ENCODE data around the gene CCDC157. TPM values are rescaled to one million over a fixed set of nuclear protein-coding genes. Genes with fewer than 3 reads are reported as not detected.
A peak's percentile ranks its signal among the peaks of the same experiment; 100 is the strongest.
"Not testable (repeated sequence)": the region's sequence is repeated elsewhere in the genome, so short reads cannot be mapped to it uniquely, and the experiment has no call there.

The CCDC157 gene
- total RNA-seq, 1 experiment from 2014 or later, result 1.1 TPM

DNA sequence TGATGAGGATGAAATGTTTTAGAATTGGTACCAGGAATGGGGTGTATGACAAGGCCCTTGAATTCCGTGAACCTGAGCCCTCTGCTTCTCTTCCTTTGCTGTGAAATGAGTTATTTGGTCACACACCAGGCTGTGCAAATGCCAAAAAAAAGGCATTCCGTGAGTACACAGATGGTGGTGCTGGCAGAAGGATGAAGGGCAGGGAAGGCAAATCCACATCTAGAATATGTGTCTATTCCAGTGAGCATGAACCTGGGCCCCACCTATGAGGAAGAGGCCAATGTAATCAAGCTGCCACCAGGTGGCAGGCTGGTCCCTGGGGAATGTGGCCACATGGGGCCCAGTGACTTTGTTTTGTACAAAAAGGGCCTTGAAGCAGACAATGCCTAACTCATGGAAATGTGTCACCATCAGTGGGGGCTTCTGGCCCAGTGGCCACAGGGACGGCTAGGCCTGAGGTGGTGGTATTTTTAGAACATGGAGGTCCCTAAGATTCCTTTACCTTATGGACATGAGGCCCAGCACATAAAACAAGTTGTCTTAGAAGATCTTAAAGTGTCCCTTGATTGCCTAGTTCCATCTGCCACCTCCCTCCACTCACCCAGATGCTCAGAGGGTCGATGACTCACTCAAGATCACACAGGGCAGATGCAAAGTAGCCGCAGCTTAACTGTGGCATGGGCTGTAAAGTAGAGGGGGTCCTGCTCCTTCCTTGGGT lies 34.3 kb downstream of the CCDC157 start:
- DNase-seq (ENCODE audit: low spot score), result peak; percentile 57

DNA sequence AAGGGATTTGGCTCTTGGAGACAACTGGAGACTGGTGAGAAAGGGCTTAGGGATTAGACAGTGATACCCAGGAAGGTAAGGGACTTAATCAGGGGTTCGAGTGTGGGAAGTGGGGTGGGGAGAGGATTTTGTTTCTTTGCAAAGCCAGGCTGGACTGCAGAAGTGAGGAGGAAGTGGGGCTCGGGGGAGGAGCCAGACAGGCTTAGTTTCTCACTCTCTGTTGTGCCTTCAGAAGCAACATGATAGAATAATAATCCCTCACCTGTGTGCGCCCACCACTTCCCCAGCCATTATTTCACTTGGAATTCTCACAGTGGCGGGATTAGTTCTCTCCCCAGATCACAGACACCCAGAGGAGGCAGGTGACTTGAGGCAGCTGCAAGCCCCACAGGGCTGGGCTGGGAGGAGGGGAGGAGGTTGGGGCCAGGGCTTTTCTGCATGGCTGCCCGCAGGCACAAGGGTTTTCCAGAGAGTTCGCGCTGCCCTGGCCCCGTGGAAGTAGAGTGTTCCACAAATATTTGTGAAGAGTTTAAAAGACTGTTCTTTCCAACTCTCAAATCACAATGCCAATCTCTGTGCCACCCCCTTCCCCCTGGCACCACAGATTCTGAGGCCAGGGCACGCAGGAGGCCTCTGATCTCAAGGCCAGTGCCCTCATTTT lies 36.0 kb downstream of the CCDC157 start:
- DNase-seq (ENCODE audit: low spot score), result no peak

- DNase-seq (ENCODE audit: low spot score), result no peak
Measured at GRCh38 chr22:30393322-30393680, 36.5 kb downstream of the CCDC157 start.

DNA sequence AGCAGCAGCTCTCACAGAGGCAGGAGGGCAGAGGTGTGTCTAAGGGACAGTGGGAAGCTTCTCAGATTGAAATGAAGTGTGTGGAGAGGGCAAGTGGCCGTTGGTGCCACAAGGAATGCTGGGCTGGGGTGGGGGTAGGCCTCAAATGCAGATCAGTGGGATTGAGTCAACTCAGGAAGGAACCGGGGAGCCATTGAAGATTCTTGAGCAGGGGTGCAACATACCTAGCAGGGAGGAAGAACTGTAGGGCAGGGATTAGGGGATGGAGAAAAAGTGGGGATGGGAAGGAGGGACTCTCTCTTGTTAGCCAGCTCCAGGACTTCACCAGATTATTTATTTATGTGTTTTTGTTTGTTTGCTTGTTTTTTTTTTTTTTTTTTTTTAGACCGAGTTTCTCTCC lies 37.1 kb downstream of the CCDC157 start:
- DNase-seq (ENCODE audit: low spot score), result no peak

- no peak for DNase-seq (ENCODE audit: low spot score)
Measured at GRCh38 chr22:30396871-30397655, 40.3 kb downstream of the CCDC157 start, which contains the start of gene SEC14L2. TSS of gene SEC14L2 (plus strand) at chr22:30397018. CDS start at chr22:30397117, 99 bp downstream.

- no peak for DNase-seq (ENCODE audit: low spot score)
Measured at GRCh38 chr22:30397656-30398635, 41.1 kb downstream of the CCDC157 start.

- DNase-seq (ENCODE audit: low spot score), result no peak
Measured at GRCh38 chr22:30398685-30399680, 42.2 kb downstream of the CCDC157 start.

DNA sequence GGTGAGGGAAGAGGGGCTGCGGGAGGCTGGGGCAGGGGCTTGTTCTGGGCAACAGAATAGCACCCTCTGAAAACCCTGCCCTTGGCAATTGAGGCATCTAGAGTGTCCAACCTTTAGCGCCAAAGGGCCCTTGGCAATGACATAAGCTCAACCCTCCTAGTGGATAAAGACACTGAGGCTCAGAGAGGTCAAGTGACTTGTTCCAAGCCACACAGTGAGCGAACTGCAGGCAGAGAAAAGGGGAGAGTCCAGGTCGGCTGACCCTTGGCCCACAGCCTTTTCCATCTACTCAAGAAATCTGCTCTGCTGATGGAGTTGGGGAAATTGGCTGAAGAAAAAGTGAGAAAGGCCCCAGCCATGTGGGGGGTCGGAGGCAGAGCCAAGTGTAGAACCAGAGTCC lies 42.9 kb downstream of the CCDC157 start:
- no peak for DNase-seq (ENCODE audit: low spot score)

DNA sequence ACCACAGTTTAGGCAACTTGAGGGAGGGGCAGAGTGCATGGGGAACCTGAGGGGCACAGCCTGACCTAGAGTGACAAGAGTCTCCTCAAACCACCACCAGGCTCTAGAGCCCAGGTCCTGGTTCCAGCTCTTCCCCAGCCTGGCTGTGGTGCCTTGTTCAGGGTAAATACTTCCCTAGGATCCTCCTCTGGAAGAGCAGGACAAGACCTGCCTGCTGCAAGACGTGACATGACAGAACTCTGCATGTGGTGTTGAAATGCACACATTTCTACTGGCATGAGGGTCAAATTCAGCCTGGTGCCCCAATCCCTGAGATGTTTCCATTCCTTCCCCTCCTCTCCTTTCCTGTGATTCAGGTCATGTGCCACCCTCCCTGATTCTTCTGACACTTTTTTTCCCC lies 43.4 kb downstream of the CCDC157 start:
- no peak for DNase-seq (ENCODE audit: low spot score)

DNA sequence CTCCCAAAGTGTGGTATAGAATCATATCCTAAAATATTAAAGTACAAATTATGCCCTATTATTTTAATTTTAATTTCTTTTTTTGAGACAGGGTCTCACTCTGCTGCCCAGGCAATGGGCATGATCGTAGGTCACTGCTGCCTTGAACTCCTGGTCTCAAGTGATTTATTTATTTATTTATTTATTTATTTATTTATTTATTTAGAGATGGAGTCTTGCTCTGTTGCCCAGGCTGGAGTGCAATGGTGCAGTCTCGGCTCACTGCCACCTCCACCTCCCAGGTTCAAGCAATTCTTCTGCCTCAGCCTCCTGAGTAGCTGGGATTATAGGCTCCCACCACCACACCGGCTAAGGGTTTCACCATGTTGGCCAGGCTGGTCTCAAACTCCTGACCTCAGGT lies 44.2 kb downstream of the CCDC157 start:
- DNase-seq (ENCODE audit: low spot score), result not testable (repeated sequence)

DNA sequence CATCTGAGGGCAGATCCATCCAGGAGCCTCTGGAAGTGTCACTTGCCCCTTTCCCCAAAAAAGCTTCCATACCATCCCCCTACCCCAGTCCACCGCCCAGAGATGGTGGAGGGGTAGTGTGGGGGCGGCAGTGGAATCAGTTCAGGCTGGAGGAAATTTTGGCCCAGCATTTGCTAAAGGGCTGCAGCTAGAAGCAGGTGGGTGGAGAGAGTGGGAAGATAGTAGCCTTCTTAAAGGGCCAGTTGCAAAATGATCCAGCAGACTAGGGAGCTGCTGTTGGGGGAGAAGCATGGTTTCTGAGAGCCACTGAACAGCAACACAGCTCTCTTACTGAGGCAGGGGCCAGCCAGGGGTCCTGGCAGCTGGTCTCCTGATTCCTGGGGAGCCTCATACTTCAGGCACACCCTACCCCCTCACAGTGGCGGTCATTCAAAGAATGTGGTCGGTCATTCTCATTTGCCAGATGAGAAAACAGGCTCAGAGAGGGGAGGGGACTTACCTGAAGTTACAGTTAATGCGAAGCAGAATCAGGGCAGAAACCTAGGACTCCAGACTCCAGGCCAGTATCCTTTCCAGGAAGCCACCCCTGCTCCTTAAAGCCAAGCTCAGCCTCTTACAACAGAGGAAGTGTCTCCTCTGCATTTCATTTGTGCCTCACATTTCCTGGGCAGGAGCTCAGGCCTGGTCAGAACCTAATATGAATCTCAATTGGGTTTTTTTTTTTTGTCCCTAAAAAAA lies 45.4 kb downstream of the CCDC157 start:
- no peak for DNase-seq (ENCODE audit: low spot score)

- DNase-seq (ENCODE audit: low spot score), result not testable (repeated sequence)
Measured at GRCh38 chr22:30402766-30403104, 45.9 kb downstream of the CCDC157 start.

GRCh38 chr22:30404307-30404706 lies 47.5 kb downstream of the CCDC157 start:
- no peak for DNase-seq (ENCODE audit: low spot score)

GRCh38 chr22:30405731-30406130 lies 48.9 kb downstream of the CCDC157 start:
- DNase-seq (ENCODE audit: low spot score), result no peak

DNA sequence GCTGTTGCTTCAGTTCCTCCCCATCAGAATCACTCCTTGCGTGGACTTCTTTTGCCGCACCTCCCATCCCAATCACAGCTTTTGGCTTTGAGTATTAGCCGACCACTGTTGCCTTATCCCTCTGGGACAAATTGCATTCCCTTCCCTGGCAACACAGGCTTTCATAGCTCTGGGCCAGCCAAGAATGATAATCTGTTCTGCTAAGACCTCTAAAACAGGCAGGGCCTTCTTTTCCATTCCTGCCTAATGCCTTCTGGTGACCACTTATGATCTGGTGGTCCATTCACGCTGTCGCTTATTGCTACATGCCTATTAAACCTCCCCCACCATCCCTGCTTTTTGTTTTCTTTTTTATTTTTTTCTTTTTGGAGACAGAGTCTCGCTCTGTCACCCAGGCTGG lies 49.6 kb downstream of the CCDC157 start:
- DNase-seq (ENCODE audit: low spot score), result no peak

GRCh38 chr22:30408388-30409102 lies 51.7 kb downstream of the CCDC157 start:
- peak; percentile 43 for DNase-seq (ENCODE audit: low spot score)

- no peak for DNase-seq (ENCODE audit: low spot score)
Measured at GRCh38 chr22:30411780-30412179, 55.0 kb downstream of the CCDC157 start.

DNA sequence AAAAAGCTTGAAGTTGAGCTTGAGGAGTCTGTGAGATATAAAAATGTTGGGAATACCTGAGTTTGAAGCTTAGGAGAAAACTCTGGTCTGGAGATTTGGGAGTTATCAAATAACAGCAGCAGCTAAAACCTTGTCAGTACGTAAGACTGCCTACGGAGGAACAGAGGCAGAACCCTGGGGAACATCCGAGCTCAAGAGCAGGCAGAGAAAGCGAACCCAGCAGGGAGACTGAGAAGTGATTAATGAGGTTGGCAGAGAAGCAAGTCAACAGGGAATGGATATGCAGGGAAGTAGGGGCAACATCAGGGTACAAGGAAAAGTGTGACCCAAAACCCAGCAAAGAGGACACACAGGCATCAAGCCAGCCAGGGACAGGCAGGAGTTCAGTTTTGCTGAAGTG lies 56.2 kb downstream of the CCDC157 start:
- DNase-seq (ENCODE audit: low spot score), result no peak
